HG03469 (cell line): ENCODE measurements around the gene DARS2.
A peak's percentile ranks its signal among the peaks of the same experiment; 100 is the strongest.
"Not testable (repeated sequence)": the region's sequence is repeated elsewhere in the genome, so short reads cannot be mapped to it uniquely, and the experiment has no call there.

Source experiments
- ATAC-seq: cut with Tn5 transposase; IDR thresholded peaks from one replicate; pipeline ENCODE4 v1.9.1; 2021; ENCODE audit warnings: mild to moderate bottlenecking, moderate library complexity, moderate number of reproducible peaks; ENCODE audit not compliant: unreplicated experiment

DARS2 gene, protein sequence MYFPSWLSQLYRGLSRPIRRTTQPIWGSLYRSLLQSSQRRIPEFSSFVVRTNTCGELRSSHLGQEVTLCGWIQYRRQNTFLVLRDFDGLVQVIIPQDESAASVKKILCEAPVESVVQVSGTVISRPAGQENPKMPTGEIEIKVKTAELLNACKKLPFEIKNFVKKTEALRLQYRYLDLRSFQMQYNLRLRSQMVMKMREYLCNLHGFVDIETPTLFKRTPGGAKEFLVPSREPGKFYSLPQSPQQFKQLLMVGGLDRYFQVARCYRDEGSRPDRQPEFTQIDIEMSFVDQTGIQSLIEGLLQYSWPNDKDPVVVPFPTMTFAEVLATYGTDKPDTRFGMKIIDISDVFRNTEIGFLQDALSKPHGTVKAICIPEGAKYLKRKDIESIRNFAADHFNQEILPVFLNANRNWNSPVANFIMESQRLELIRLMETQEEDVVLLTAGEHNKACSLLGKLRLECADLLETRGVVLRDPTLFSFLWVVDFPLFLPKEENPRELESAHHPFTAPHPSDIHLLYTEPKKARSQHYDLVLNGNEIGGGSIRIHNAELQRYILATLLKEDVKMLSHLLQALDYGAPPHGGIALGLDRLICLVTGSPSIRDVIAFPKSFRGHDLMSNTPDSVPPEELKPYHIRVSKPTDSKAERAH

DNA sequence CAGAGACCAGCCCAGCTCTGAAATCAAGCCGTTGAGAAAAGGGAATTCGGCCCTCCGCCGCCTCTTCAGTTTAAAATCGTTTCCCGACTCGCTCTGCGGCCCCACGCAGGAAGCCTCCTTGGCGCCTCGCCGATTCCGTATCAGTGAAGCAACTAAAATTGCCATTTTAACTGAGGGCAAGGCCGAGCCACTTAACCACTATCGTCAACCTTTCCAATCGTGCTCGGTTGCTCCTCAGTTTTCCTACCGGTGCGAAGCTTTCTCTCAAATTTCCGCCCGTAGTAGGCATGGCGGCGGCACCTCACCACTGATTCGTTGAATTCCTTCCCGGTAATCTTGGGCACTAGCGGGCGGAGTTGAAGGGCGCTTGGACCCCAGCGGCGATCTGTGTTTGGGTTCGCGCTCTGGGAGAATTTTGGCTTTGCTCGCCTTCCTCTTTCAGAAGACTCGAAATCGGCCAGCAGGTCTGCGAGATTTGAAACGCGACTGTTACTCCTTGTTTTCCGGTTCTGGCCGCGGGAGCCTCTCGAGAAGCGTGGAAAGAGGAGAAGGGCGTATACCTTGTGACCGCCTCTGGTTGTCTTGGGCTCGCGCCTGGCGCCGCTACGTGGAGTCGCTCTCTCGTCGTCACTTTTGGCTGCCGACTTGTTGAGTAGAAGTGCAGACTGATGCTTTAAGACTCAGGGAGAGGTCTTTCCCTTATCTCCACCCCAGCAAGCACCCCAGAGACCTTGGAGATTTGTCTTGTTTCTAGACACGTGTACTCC is at the start of gene DARS2, which contains the start of gene CENPL:
DARS2 (plus strand) TSS at position 359 of the 767 bp plus-strand sequence. CDS start 557 bp downstream, outside the sequence.
CENPL (minus strand) TSS at position 569 of the 767 bp plus-strand sequence. CDS start 13,584 bp downstream, outside the sequence.
- peak; percentile 59 for ATAC-seq

GRCh38 chr1:173775578-173776226 is 48.8 kb upstream of the DARS2 start:
- no peak for ATAC-seq

DNA sequence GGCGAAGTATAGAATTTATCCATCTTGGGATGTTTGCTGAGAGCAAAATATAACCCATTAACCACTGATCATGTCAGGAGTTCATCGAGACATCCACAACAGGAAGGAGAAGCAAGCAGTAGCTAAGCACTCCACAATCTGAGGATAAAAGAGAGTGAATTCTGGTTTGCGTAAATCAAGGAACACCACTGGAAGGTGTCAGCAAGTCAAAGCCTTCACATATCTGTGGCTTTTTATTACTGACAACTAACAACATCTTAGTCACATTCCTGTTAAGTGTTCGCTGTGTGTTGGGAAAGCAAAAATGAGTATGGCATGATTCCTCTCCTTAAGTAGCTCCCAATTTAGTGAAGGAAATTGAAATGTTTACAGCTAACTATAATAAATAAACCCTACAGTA is 44.5 kb upstream of the DARS2 start:
- ATAC-seq = no peak

- ATAC-seq = no peak
Observed at GRCh38 chr1:173784997-173785396, 39.5 kb upstream of the DARS2 start.

GRCh38 chr1:173789841-173790240 is 34.6 kb upstream of the DARS2 start:
- no peak for ATAC-seq

GRCh38 chr1:173798078-173798477 is 26.4 kb upstream of the DARS2 start:
- ATAC-seq = no peak

GRCh38 chr1:173799995-173800394 is 24.5 kb upstream of the DARS2 start:
- not testable (repeated sequence) for ATAC-seq

GRCh38 chr1:173802961-173803360 is 21.5 kb upstream of the DARS2 start:
- no peak for ATAC-seq

DNA sequence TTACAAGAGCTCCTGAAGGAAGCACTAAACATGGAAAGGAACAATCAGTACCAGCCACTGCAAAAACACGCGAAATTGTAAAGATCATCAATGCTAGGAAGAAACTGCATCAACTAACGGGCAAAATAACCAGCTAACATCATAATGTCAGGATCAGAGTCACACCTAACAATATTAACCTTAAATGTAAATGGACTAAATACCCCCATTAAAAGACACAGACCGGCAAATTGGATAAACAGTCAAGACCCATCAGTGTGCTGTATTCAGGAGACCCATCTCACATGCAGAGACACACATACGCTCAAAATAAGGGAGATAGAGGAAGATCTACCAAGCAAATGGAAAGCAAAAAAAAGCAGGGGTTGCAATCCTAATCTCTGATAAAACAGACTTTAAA is 10.8 kb upstream of the DARS2 start:
- not testable (repeated sequence) for ATAC-seq

GRCh38 chr1:173818459-173818858 is 6.0 kb upstream of the DARS2 start:
- ATAC-seq = no peak

- no peak for ATAC-seq
Observed at GRCh38 chr1:173821680-173822079, 2.8 kb upstream of the DARS2 start.

- no peak for ATAC-seq
Observed at GRCh38 chr1:173823781-173824314, 625 bp upstream of the DARS2 start.

DNA sequence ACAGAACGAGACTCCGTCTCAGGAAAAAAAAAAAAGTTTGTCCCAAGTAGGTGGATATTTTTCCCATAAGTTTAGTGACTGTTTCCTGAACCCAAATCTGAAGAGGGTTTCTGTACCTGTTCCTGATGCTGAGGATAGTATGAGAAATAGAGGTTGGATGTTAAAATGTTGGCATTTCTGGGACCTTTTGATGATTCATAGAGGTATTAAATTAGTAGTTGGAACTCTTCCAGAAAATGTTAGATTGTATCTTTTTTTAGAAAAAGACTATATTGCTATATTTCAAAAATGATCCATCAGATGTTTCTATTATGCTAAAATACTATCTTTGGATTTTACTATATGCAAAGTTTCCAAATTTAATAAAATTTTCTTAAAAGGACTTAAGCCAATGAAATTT is 3.1 kb downstream of the DARS2 start:
- no peak for ATAC-seq

GRCh38 chr1:173832748-173833147 is 8.3 kb downstream of the DARS2 start:
- no peak for ATAC-seq

DNA sequence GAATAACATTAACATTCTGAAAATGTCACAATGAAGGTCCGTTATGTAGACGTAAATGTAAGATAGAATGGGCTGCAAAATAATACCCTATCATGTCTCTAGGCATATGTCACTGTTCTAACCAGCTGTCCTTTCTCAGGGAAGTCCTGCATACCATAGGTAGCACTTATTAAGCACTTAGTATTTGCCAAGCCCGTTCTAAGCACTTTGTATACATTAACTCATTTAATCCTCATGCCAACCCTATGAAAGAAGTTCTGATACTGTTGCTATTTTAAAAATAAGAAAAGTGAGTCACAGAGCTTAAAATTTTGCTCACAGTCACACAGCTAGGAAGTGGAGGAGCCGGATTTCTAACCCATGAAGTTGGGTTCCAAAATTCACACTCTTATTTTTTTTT is 27.6 kb downstream of the DARS2 start:
- no peak for ATAC-seq

DNA sequence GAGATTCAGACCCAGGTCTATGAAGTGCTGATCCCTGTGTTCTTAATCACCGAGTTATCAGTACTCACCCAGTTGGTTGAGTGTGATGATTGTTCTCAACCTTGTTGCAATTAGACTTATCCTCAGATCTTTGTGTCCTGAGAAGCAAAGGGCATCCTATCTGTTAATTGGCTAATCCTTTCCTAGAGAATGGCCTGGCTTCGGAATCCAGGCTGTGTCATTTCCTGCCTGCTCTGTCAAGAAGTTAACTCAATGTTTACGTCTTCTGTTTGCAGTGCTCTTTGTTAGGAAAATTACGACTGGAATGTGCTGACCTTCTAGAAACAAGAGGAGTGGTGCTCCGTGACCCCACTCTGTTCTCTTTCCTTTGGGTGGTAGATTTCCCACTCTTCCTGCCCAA is 28.6 kb downstream of the DARS2 start:
- no peak for ATAC-seq

- no peak for ATAC-seq
Observed at GRCh38 chr1:173856014-173856413, 31.5 kb downstream of the DARS2 start.

GRCh38 chr1:173856903-173857302 is 32.4 kb downstream of the DARS2 start:
- ATAC-seq = no peak

GRCh38 chr1:173857363-173857917 is 33.0 kb downstream of the DARS2 start:
- ATAC-seq = no peak

GRCh38 chr1:173859547-173859946 is 35.1 kb downstream of the DARS2 start:
- not testable (repeated sequence) for ATAC-seq
